ENCODE results near the gene VWA1. TPM values are rescaled to one million over a fixed set of nuclear protein-coding genes. Genes with fewer than 3 reads are reported as not detected.
"Not testable (repeated sequence)": the region's sequence is repeated elsewhere in the genome, so short reads cannot be mapped to it uniquely, and the experiment has no call there.

The VWA1 gene
- total RNA-seq, 2 donors from 2014 or later = 47.1 to 55.5 TPM

DNA sequence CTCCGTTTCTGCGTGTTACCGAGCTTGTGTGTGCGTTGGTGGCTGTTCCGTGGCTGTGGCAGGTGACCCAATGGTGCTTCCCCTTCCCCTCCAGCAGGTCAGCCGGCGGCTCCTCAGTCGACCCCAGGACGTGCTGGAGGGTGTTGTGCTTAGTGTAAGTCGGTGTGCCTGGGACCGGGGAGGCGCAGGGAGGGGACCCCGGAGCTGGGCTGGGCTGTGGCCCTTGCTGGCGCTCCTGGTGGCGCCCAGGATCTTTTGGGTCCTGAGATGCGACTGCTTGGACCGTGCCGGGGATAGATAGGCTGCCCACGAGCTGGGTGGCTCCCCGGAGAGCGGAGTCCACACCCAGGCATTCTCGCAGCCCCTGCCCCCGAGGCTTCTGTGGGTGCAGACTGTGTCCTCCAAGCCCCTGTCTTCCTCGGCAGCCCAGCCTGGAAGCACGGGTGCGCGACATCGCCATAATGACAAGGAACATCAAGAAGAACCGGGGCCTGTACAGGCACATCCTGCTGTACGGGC is 19.9 kb downstream of the VWA1 start:
- intact Hi-C loops (cut with DNase I) = no loop called here
- H3K4me3 ChIP-seq = no peak overlapping the region
- no peaks in the 10 kb centered on the region for H3K4me1 ChIP-seq
- no peaks in the 10 kb centered on the region for H3K9me3 ChIP-seq
- H3K27ac ChIP-seq = no peak overlapping the region
- no peaks in the 10 kb centered on the region for H3K27me3 ChIP-seq
- ATAC-seq = no peak
- no peaks in the 10 kb centered on the region for H3K36me3 ChIP-seq (replicated peaks in 1 of 2; ENCODE audit: insufficient read depth in 1 of 2, low read depth in 2 of 2)
- 83 to 84% methylated on average over 7 to 28 of the region's 30 CpGs for WGBS, 2 donors
- DNase-seq = no peak
- TF ChIP-seq POLR2A (IDR thresholded peaks at IDR 0.05) = no peak
- TF ChIP-seq, protein P1, sequence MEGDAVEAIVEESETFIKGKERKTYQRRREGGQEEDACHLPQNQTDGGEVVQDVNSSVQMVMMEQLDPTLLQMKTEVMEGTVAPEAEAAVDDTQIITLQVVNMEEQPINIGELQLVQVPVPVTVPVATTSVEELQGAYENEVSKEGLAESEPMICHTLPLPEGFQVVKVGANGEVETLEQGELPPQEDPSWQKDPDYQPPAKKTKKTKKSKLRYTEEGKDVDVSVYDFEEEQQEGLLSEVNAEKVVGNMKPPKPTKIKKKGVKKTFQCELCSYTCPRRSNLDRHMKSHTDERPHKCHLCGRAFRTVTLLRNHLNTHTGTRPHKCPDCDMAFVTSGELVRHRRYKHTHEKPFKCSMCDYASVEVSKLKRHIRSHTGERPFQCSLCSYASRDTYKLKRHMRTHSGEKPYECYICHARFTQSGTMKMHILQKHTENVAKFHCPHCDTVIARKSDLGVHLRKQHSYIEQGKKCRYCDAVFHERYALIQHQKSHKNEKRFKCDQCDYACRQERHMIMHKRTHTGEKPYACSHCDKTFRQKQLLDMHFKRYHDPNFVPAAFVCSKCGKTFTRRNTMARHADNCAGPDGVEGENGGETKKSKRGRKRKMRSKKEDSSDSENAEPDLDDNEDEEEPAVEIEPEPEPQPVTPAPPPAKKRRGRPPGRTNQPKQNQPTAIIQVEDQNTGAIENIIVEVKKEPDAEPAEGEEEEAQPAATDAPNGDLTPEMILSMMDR (IDR thresholded peaks at IDR 0.05) = no peak

DNA sequence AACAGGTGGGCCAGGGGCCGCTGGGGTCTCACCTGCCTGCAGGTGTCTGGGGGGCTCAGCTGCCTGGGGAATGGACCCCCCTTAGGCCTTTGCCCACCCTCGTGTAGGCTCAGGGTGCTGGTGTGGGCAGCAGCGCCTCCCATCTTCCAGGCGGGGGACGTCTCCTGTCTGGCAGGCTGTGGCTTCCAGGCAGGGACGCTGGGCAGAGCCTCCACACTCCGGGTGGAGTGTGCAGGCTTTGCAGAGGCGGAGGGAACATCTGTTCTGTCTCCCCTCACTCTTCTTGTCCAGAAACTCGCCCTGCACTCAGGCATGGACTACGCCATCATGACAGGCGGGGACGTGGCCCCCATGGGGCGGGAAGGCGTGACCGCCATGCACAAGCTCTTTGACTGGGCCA is 20.4 kb downstream of the VWA1 start:
- intact Hi-C loops (cut with DNase I); H3K27me3 ChIP-seq: not testable (repeated sequence)

DNA sequence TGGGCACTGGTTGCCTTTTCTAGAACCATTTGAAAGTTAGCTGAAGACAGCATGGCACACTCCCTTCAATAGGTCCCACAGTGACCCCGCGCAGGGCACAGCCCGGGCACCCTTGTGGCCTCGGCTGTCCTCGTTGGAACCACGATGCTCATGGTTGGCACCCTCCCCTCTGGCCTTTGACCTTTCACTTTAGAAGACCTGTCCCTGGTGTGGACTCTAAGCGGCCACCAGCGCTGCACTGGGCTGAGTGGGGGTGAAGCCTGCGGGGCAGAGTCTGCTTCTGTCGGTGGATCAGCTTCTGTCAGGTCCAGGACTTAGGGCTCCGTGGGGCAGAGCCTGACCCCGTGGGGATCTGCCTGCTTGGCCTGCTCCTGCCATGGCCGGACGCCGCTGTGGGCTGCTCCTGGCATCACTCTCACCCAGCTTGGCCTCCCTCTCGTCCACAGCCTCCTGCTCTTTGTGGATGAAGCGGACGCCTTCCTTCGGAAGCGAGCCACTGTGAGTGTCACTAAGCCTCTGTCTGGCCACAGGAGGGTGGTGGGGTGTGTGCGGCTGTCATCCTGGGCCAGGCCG is 21.3 kb downstream of the VWA1 start:
- intact Hi-C loops (cut with DNase I); H3K36me3 ChIP-seq (replicated peaks in 1 of 2; ENCODE audit: insufficient read depth in 1 of 2, low read depth in 2 of 2); DNase-seq; H3K27me3 ChIP-seq; H3K27ac ChIP-seq; H3K4me3 ChIP-seq; H3K4me1 ChIP-seq; H3K9me3 ChIP-seq; ATAC-seq: not testable (repeated sequence)
- 88 to 90% methylated on average over 12 to 16 of the region's 22 CpGs for WGBS, 2 donors

More for the DNA sequence above, 20.4 kb downstream of the VWA1 start:
- not testable (repeated sequence) for H3K4me1 ChIP-seq; ATAC-seq; H3K36me3 ChIP-seq (replicated peaks in 1 of 2; ENCODE audit: insufficient read depth in 1 of 2, low read depth in 2 of 2); DNase-seq; H3K9me3 ChIP-seq; H3K4me3 ChIP-seq; H3K27ac ChIP-seq
- 51% methylated on average over 2 of the region's 15 CpGs; no CpG with 5 or more reads in 1 of the 2 donors for WGBS, 2 donors

DNA sequence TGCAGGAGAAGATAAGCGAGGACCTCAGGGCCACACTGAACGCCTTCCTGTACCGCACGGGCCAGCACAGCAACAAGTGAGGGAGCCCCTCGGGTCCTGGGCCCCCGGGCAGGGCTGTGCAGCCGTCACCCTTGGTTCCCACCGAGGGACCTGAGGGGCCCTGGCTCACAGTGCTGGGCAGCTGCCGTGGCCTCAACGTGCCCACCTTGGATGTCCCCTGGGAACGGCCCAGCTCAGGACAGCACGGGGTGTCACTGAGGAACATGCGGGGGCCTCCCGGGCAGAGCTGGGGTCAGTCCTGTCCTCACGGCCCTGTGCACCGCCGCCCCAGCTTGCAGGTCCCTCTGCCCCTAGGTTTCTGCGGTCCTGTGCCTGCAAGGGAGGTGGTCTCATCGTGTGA is 23.7 kb downstream of the VWA1 start:
- H3K27ac ChIP-seq; H3K36me3 ChIP-seq (replicated peaks in 1 of 2; ENCODE audit: insufficient read depth in 1 of 2, low read depth in 2 of 2); H3K4me3 ChIP-seq; H3K9me3 ChIP-seq; H3K4me1 ChIP-seq; DNase-seq; ATAC-seq; intact Hi-C loops (cut with DNase I); H3K27me3 ChIP-seq: not testable (repeated sequence)
- 87% methylated on average over 3 of the region's 19 CpGs; no CpG with 5 or more reads in 1 of the 2 donors for WGBS, 2 donors

DNA sequence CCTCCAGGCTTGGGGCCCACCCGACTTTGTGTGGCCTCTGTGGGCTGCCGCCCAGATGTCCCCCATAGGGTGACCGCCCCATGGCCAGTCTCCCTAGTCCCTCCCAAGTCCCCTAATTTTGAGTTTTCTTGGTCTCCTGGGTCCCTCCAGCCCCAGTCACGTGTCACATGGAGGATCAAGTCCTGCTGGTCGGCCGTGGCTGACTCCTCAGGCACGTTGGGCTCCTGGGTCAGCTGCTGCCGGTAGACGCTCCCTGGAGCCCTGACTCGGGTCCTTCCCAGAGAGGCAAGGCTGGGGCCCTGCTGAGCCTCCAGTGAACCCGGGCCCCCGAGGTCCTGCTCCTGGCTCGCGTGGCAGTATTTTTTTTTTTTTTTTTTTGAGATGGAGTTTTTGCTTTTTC is 24.2 kb downstream of the VWA1 start:
- H3K27ac ChIP-seq; DNase-seq; H3K4me1 ChIP-seq; intact Hi-C loops (cut with DNase I); H3K36me3 ChIP-seq (replicated peaks in 1 of 2; ENCODE audit: insufficient read depth in 1 of 2, low read depth in 2 of 2); H3K9me3 ChIP-seq; ATAC-seq; H3K4me3 ChIP-seq; H3K27me3 ChIP-seq: not testable (repeated sequence)
- WGBS, 2 donors = 85 to 92% methylated on average over 4 to 14 of the region's 14 CpGs

DNA sequence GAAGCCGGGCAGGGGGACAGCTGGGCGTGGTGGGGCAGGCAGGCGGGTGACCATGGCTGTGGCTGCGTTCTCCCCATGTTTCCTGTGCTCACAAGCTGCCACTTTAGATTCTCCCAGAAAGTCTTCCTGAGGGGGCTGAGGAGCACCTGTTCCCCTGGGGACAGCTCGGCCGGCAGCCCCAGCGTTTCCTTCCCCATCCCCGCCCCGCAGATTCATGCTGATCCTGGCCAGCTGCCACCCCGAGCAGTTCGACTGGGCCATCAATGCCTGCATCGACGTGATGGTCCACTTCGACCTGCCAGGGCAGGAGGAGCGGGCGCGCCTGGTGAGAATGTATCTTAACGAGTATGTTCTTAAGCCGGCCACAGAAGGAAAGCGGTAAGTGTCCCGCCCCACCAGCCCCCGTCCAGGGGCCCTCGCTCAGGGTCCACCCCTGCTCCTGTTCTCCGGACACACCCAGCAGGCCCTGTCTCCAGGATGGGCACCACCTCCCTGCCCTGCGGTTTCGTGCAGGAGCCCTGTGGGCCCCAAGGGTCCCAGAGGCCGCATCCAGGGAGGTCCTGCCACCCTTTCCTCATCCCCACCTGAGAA is 25.1 kb downstream of the VWA1 start:
- H3K36me3 ChIP-seq (replicated peaks in 1 of 2; ENCODE audit: insufficient read depth in 1 of 2, low read depth in 2 of 2) = no peaks in the 10 kb centered on the region
- H3K27me3 ChIP-seq = no peaks in the 10 kb centered on the region
- no peak overlapping the region for H3K4me3 ChIP-seq
- WGBS, 2 donors = 78% methylated on average over 23 of the region's 27 CpGs; no CpG with 5 or more reads in 1 of the 2 donors
- no peak overlapping the region for H3K27ac ChIP-seq
- intact Hi-C loops (cut with DNase I) = no loop called here
- H3K4me1 ChIP-seq = peaks cover 8% of the 10 kb centered on the region
- DNase-seq = no peak
- ATAC-seq = no peak
- no peaks in the 10 kb centered on the region for H3K9me3 ChIP-seq
- TF ChIP-seq, protein P1 (IDR thresholded peaks at IDR 0.05) = no peak
- no peak for TF ChIP-seq POLR2A (IDR thresholded peaks at IDR 0.05)
